WTC11 (cell line): ENCODE results near the gene CRPPA. TPM values are rescaled to one million over a fixed set of nuclear protein-coding genes. Genes with fewer than 3 reads are reported as not detected.

Experiments used
- ATAC-seq: fragments of 200-7000 bp; cut with Tn5 transposase; 2 replicates; pipeline ENCODE4 v1.10.0; 2021; ENCODE audit warnings: mild to moderate bottlenecking, moderate library complexity
- CTCF ChIA-PET: fragments of 300-600 bp; sonication (Branson Sonifier 250); formaldehyde crosslinking; loops from one replicate; lab custom pipeline; 2021; ENCODE audit warnings: antibody characterized with exemption; lab: Charles Lee
- POLR2A ChIA-PET: fragments of 350-600 bp; sonication (Branson Sonifier 250); formaldehyde crosslinking; loops from one replicate; lab custom pipeline; 2021; ENCODE audit warnings: antibody characterized with exemption; lab: Charles Lee
- DNase-seq: peaks from one replicate; pipeline ENCODE4 v3.0.0; 2021; ENCODE audit warnings: low spot score
- H3K27ac Mint-ChIP-seq: 2 replicates; pipeline ENCODE4 v1.8.0; 2021; ENCODE audit warnings: mixed read lengths
- H3K27me3 Mint-ChIP-seq: 2 replicates; pipeline ENCODE4 v1.8.0; 2021; ENCODE audit warnings: low read depth, mild to moderate bottlenecking, moderate library complexity, mixed read lengths
- H3K36me3 Mint-ChIP-seq: 2 replicates; pipeline ENCODE4 v1.8.0; 2021; ENCODE audit warnings: mixed read lengths
- H3K4me1 Mint-ChIP-seq: 2 replicates; pipeline ENCODE4 v1.8.0; 2022; ENCODE audit warnings: mixed read lengths
- H3K4me3 Mint-ChIP-seq: 2 replicates; pipeline ENCODE4 v1.8.0; 2021; ENCODE audit warnings: mild to moderate bottlenecking, moderate library complexity, mixed read lengths
- H3K9me3 Mint-ChIP-seq: 2 replicates; pipeline ENCODE4 v1.8.0; 2021; ENCODE audit warnings: mixed read lengths
- CREB1 ChIP-seq: sonication (generic); formaldehyde crosslinking; IDR thresholded peaks from 2 replicates; pipeline ENCODE4 v1.8.0; 2023; ENCODE audit warnings: mild to moderate bottlenecking, missing genetic modification reagents
- CREM ChIP-seq: sonication (generic); formaldehyde crosslinking; IDR thresholded peaks from 2 replicates; pipeline ENCODE4 v1.8.1; 2022; ENCODE audit warnings: mild to moderate bottlenecking, missing genetic modification reagents, moderate library complexity
- ESRRA ChIP-seq: sonication (generic); formaldehyde crosslinking; IDR thresholded peaks from 2 replicates; pipeline ENCODE4 v1.8.1; 2022; ENCODE audit warnings: mild to moderate bottlenecking, missing genetic modification reagents, borderline replicate concordance
- GABPB1 ChIP-seq: sonication (generic); formaldehyde crosslinking; IDR thresholded peaks from 2 replicates; pipeline ENCODE4 v1.8.1; 2023; ENCODE audit warnings: mild to moderate bottlenecking, missing genetic modification reagents
- GTF2I ChIP-seq: fragments of 250-450 bp; sonication (Bioruptor Pico); conservative IDR thresholded peaks from 2 replicates; pipeline ENCODE4 v1.4.0; 2021; ENCODE audit warnings: mild to moderate bottlenecking
- JUN ChIP-seq: sonication (generic); formaldehyde crosslinking; IDR thresholded peaks from 2 replicates; pipeline ENCODE4 v1.8.0; 2023; ENCODE audit warnings: mild to moderate bottlenecking, missing genetic modification reagents
- KAT7 ChIP-seq: sonication (generic); formaldehyde crosslinking; IDR thresholded peaks from 2 replicates; pipeline ENCODE4 v1.8.1; 2023; ENCODE audit warnings: missing genetic modification reagents, mild to moderate bottlenecking, borderline replicate concordance
- MXD4 ChIP-seq: fragments of 250-450 bp; sonication (Bioruptor Pico); IDR thresholded peaks from 2 replicates; pipeline ENCODE4 v1.8.0; 2021; ENCODE audit warnings: mild to moderate bottlenecking, moderate library complexity, borderline replicate concordance
- MYBL2 ChIP-seq: sonication (generic); formaldehyde crosslinking; IDR thresholded peaks from 2 replicates; pipeline ENCODE4 v1.8.1; 2023; ENCODE audit warnings: mild to moderate bottlenecking, moderate library complexity, missing genetic modification reagents
- PRDM15 ChIP-seq: sonication (generic); formaldehyde crosslinking; IDR thresholded peaks from 2 replicates; pipeline ENCODE4 v1.8.0; 2022; ENCODE audit warnings: missing genetic modification reagents
- RORB ChIP-seq: fragments of 250-450 bp; sonication (Bioruptor Pico); IDR thresholded peaks from 2 replicates; pipeline ENCODE4 v1.9.0; 2021; ENCODE audit warnings: mild to moderate bottlenecking
- SMAD4 ChIP-seq: sonication (generic); formaldehyde crosslinking; IDR thresholded peaks from 2 replicates; pipeline ENCODE4 v1.8.0; 2022; ENCODE audit warnings: mild to moderate bottlenecking, missing genetic modification reagents
- SOX15 ChIP-seq: fragments of 250-450 bp; sonication (Bioruptor Pico); IDR thresholded peaks from 2 replicates; pipeline ENCODE4 v1.9.0; 2021; ENCODE audit warnings: mild to moderate bottlenecking
- TEAD1 ChIP-seq: sonication (generic); formaldehyde crosslinking; IDR thresholded peaks from 2 replicates; pipeline ENCODE4 v1.8.0; 2022; ENCODE audit warnings: mild to moderate bottlenecking, missing genetic modification reagents
- ZNF317 ChIP-seq: sonication (generic); formaldehyde crosslinking; IDR thresholded peaks from 2 replicates; pipeline ENCODE4 v1.8.1; 2023; ENCODE audit warnings: low read depth, mild to moderate bottlenecking, moderate library complexity, missing genetic modification reagents, borderline replicate concordance
- total RNA-seq: library from RNA; stranded (reverse); gene quantifications from 3 replicates; pipeline ENCODE4 v1.2.3, GENCODE V29; 2021
- TF ChIP-seq, protein P1 (sequence below): fragments of 250-450 bp; sonication (Bioruptor Pico); IDR thresholded peaks from 2 replicates; pipeline ENCODE4 v1.9.0; 2021; ENCODE audit warnings: mild to moderate bottlenecking
- TF ChIP-seq, protein P2 (sequence below): fragments of 250-450 bp; sonication (Bioruptor Pico); IDR thresholded peaks from 2 replicates; pipeline ENCODE4 v1.9.0; 2021; ENCODE audit warnings: moderate library complexity, mild to moderate bottlenecking, inconsistent platforms, borderline replicate concordance
- TF ChIP-seq, protein P3 (sequence below): sonication (generic); formaldehyde crosslinking; conservative IDR thresholded peaks from 2 replicates; pipeline ENCODE4 v1.8.1; 2023; ENCODE audit warnings: mild to moderate bottlenecking, low read depth, missing genetic modification reagents, moderate library complexity
- TF ChIP-seq, protein P4 (sequence below): sonication (generic); formaldehyde crosslinking; IDR thresholded peaks from 2 replicates; pipeline ENCODE4 v1.8.1; 2022; ENCODE audit warnings: mild to moderate bottlenecking, missing genetic modification reagents, moderate library complexity, borderline replicate concordance

Gene CRPPA
- total RNA-seq, 1 experiment from 2014 or later: 0.87 TPM

GRCh38 chr7:16422103-16422435 lies 731 bp upstream of the CRPPA start:
- Mint-ChIP-seq H3K9me3 (no peaks in the 10 kb centered on the region), H3K4me3 (peak overlapping the region; percentile 65), H3K36me3 (no peaks in the 10 kb centered on the region), H3K4me1 (peaks cover 16% of the 10 kb centered on the region), H3K27ac (no peak overlapping the region), H3K27me3 (peaks cover 27% of the 10 kb centered on the region)
- ChIA-PET CTCF (interaction anchor here (1.7 to 2.7 kb wide), 2 partner anchors 12 to 143 kb away, joined by 5 to 27 read pairs; no protein-coding TSS in a partner anchor), POLR2A (no interaction called here)
- no peak for ATAC-seq
- no peak for DNase-seq
- TF ChIP-seq PRDM15 (CRISPR knock-in tag): no peak
- TF ChIP-seq GABPB1 (CRISPR knock-in tag): 0 out of 2 replicates have a peak, but pooled peaks have one; percentile 23
- TF ChIP-seq MYBL2: no peak
- no peak for TF ChIP-seq MXD4 (CRISPR knock-in tag)

DNA sequence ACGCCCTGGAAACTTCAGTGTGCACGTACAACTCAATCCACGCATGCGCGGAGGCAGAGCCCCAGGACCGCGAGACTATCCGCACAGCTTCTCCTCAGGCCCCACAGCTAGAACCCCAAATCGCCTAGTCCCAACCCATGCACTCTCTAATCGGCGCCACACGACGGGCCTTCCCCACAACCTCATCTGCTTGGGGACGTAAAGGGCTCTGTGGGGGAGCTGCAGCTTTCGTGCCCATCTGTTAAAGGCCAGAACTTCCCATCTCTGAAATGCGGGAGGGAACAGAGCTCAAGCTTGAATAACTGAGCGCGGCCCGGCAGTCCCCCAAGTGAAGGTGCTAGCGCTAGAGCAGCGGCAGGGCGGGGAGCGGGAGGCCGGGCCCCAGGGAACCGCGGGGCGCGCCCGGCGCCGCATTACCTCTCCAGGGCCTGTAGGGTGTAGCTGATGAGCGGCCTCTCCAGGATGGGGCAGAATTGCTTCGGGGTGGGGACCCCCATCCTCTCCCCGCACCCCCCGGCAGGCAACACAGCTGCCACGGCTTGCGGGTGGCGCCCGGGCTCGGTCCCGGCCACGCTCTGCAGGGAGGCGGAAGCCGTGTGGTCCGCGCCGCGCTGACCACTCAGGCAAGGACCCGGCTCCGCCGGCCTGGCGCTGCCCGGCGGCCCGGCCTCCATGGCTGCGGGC lies 547 bp downstream of the CRPPA start:
- H3K36me3 Mint-ChIP-seq: no peaks in the 10 kb centered on the region
- no peaks in the 10 kb centered on the region for H3K9me3 Mint-ChIP-seq
- peak overlapping the region; percentile 32; the same call in 1 of the 2 replicates for H3K27ac Mint-ChIP-seq
- H3K4me1 Mint-ChIP-seq: peaks cover 16% of the 10 kb centered on the region
- ATAC-seq (peak; percentile 89), DNase-seq (peak; percentile 76)
- ChIA-PET POLR2A (interaction anchor here (0.5 to 1.3 kb wide), 6 partner anchors 44 to 303 kb away, joined by 3 to 5 read pairs (median 4); partner anchors contain the start of genes ANKMY2, BZW2 and SOSTDC1), CTCF (interaction anchor here (0.6 to 2.7 kb wide), 5 partner anchors 11 to 323 kb away, joined by 3 to 27 read pairs (median 5); no protein-coding TSS in a partner anchor)
- peaks cover 27% of the 10 kb centered on the region for H3K27me3 Mint-ChIP-seq
- H3K4me3 Mint-ChIP-seq: peak overlapping the region; percentile 78
- TF ChIP-seq GTF2I (CRISPR knock-in tag) (no peak), GABPB1 (CRISPR knock-in tag) (0 out of 2 replicates have a peak, but pooled peaks have one; percentile 20), ZNF317 (CRISPR knock-in tag) (no peak), CREB1 (no peak), MXD4 (CRISPR knock-in tag) (no peak), SMAD4 (CRISPR knock-in tag) (no peak), RORB (CRISPR knock-in tag) (no peak), JUN (no peak), CREM (no peak), SOX15 (no peak), KAT7 (0 out of 2 replicates have a peak, but pooled peaks have one; percentile 66), ESRRA (CRISPR knock-in tag) (no peak), TEAD1 (CRISPR knock-in tag) (no peak)
- TF ChIP-seq, protein P1, sequence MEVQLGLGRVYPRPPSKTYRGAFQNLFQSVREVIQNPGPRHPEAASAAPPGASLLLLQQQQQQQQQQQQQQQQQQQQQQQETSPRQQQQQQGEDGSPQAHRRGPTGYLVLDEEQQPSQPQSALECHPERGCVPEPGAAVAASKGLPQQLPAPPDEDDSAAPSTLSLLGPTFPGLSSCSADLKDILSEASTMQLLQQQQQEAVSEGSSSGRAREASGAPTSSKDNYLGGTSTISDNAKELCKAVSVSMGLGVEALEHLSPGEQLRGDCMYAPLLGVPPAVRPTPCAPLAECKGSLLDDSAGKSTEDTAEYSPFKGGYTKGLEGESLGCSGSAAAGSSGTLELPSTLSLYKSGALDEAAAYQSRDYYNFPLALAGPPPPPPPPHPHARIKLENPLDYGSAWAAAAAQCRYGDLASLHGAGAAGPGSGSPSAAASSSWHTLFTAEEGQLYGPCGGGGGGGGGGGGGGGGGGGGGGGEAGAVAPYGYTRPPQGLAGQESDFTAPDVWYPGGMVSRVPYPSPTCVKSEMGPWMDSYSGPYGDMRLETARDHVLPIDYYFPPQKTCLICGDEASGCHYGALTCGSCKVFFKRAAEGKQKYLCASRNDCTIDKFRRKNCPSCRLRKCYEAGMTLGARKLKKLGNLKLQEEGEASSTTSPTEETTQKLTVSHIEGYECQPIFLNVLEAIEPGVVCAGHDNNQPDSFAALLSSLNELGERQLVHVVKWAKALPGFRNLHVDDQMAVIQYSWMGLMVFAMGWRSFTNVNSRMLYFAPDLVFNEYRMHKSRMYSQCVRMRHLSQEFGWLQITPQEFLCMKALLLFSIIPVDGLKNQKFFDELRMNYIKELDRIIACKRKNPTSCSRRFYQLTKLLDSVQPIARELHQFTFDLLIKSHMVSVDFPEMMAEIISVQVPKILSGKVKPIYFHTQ (CRISPR knock-in tag): no peak
- TF ChIP-seq, protein P2, sequence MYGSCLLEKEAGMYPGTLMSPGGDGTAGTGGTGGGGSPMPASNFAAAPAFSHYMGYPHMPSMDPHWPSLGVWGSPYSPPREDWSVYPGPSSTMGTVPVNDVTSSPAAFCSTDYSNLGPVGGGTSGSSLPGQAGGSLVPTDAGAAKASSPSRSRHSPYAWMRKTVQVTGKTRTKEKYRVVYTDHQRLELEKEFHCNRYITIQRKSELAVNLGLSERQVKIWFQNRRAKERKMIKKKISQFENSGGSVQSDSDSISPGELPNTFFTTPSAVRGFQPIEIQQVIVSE (CRISPR knock-in tag): no peak
- TF ChIP-seq, protein P3, sequence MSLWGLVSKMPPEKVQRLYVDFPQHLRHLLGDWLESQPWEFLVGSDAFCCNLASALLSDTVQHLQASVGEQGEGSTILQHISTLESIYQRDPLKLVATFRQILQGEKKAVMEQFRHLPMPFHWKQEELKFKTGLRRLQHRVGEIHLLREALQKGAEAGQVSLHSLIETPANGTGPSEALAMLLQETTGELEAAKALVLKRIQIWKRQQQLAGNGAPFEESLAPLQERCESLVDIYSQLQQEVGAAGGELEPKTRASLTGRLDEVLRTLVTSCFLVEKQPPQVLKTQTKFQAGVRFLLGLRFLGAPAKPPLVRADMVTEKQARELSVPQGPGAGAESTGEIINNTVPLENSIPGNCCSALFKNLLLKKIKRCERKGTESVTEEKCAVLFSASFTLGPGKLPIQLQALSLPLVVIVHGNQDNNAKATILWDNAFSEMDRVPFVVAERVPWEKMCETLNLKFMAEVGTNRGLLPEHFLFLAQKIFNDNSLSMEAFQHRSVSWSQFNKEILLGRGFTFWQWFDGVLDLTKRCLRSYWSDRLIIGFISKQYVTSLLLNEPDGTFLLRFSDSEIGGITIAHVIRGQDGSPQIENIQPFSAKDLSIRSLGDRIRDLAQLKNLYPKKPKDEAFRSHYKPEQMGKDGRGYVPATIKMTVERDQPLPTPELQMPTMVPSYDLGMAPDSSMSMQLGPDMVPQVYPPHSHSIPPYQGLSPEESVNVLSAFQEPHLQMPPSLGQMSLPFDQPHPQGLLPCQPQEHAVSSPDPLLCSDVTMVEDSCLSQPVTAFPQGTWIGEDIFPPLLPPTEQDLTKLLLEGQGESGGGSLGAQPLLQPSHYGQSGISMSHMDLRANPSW (CRISPR knock-in tag): no peak
- TF ChIP-seq, protein P4, sequence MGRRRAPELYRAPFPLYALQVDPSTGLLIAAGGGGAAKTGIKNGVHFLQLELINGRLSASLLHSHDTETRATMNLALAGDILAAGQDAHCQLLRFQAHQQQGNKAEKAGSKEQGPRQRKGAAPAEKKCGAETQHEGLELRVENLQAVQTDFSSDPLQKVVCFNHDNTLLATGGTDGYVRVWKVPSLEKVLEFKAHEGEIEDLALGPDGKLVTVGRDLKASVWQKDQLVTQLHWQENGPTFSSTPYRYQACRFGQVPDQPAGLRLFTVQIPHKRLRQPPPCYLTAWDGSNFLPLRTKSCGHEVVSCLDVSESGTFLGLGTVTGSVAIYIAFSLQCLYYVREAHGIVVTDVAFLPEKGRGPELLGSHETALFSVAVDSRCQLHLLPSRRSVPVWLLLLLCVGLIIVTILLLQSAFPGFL: peak; percentile 78; the same call in 1 of the 2 replicates
